ENCODE results near the gene AGAP1. TPM values are rescaled to one million over a fixed set of nuclear protein-coding genes. Genes with fewer than 3 reads are reported as not detected.

AGAP1 gene
- total RNA-seq, 4 donors from 2014 or later = 13.7 to 18.5 (median 17.1) TPM

DNA sequence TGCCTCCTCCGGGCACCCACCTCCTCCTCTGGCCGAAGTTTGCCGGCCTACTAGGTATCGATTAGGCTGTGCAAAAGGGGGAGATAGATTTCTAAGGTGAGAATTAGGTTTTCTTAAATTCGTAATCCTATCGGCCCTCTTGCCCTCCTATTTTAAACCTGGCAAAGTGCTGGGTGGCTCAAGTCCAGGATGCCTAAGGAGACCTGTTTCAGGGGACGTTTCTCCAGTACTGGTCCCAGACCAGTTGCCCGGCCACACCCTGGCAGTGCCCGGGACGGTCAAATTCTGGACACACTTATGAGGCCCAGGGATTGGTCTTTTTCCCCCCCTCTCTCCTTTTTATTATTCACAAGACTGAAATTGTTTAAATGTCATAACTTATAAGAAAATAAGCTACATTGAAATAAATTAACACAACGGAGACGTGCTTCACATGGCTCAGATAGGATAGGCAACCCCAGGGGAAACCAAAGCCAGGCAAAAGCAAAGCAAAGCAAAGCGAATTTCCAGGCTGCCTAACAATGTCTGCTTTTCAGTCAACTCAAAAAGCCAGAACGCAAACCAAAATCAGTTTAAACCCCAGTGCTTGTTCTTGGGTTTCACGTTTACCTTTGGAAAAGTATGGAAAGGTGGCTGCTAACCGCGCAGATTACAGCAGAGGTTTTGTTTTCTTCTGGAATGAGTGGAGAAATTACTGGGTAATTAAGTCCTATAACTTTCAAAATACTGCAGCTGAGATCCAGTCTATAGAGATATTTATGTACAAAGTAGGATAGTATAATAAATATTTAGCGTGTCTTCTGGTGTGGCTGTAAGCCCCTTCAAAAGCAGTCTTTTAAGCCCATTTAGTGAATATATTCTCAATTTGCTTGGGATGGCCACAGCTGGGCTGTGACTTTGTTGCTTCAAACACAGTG, 671.3 kb downstream of the AGAP1 start:
- WGBS, 2 donors = 27 to 28% methylated on average over 18 of the region's 18 CpGs
- peak in 1 of 2 donors; percentile 53 for DNase-seq (ENCODE audit: low spot score in 2 of 2)
- TF ChIP-seq CTCF (IDR thresholded peaks at IDR 0.05) (no peak), POLR2A (IDR thresholded peaks at IDR 0.05) (no peak)
- H3K4me3 ChIP-seq (ENCODE audit: low read depth, poor library complexity, severe bottlenecking) = no peak overlapping the region
- intact Hi-C loops (cut with DNase I; ENCODE audit: low total_unique reads) = no loop called here

DNA sequence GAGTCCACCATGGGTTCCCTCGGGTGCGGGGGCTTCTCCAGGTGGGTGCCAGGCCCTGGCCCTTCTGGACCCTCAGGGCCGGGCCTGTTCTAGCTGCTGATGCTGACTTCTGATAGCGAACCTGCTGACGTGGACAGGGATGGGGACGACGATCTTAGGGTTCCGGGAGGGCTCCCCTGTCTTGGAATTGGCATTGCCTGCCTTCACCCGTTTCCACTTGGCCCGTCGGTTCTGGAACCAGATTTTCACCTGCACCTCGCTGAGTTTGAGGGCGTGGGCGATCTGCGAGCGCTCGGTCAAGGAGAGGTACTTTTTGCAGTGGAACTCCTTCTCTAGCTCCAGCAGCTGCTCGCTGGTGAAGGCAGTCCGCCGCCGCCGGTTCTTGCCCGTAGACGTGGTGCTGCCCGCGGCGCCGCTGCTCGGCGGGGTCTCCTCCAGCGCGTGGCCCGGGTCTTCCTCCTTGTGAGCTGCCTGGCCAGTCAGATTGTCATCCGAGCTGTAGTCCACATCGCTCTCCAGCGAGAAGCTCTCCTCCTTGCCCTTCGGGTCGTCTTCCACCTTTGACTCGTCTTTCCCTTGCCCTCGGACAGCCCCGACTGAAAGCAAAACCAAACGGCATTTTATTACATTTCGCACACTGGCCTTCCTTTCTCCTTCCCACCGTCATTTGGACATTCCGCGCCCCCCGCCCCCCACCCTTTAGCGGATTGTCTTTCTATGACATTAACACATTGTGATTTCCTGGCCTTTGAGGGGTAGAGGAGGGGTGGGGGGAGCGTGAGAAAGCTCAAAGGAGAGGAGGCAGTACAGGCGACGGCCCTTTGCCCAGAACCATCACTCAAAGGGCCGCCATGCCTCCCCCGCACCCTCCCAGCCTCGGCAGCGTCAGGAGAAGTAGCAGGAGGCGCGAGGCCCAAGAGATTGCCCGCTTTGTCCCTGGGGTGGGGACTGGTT, 672.3 kb downstream of the AGAP1 start:
- H3K4me3 ChIP-seq (ENCODE audit: low read depth, poor library complexity, severe bottlenecking) = no peak overlapping the region
- intact Hi-C loops (cut with DNase I; ENCODE audit: low total_unique reads) = no loop called here
- DNase-seq (ENCODE audit: low spot score in 2 of 2) = peak in 1 of 2 donors; percentile 85
- no peak for TF ChIP-seq POLR2A (IDR thresholded peaks at IDR 0.05)
- TF ChIP-seq CTCF (IDR thresholded peaks at IDR 0.05) = no peak
- 13% methylated on average over 41 to 52 of the region's 58 CpGs for WGBS, 2 donors

DNA sequence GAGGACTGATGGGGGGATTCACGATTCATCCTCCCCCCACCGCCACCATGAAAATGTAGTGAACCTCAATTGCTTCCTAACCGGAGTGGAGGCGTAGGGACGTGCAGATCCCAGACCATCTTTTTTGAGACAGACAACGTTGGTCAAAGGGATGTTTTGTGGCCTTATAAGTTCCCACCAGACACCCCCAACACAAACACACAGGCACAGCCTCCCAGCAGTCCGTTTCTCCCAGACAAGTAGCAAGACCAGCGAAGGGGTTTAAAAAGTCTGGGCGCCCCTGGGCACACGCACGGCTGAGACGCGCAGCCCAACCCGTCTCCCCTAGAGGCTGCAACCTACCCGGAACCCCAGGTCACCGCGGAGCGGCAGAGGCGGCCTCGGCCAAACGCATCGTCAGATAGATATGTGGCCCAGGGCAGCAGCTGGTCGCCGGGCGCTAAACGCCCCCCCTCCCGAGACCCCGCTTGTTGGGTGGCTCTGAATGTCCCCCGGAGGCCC, 673.0 kb downstream of the AGAP1 start:
- TF ChIP-seq POLR2A (IDR thresholded peaks at IDR 0.05) (no peak), CTCF (IDR thresholded peaks at IDR 0.05) (no peak)
- DNase-seq (ENCODE audit: low spot score in 2 of 2) = peak in 1 of 2 donors; percentile 77
- intact Hi-C loops (cut with DNase I; ENCODE audit: low total_unique reads) = no loop called here
- 2 to 7% methylated on average over 7 to 26 of the region's 29 CpGs for WGBS, 2 donors
- H3K4me3 ChIP-seq (ENCODE audit: low read depth, poor library complexity, severe bottlenecking) = no peak overlapping the region

- DNase-seq (ENCODE audit: low spot score in 2 of 2) = peak in 1 of 2 donors; percentile 62
- no peak overlapping the region for H3K4me3 ChIP-seq (ENCODE audit: low read depth, poor library complexity, severe bottlenecking)
- intact Hi-C loops (cut with DNase I; ENCODE audit: low total_unique reads) = no loop called here
- WGBS, 2 donors = 2 to 3% methylated on average over 43 to 69 of the region's 112 CpGs
- TF ChIP-seq CTCF (IDR thresholded peaks at IDR 0.05) = no peak
- no peak for TF ChIP-seq POLR2A (IDR thresholded peaks at IDR 0.05)
Observed at GRCh38 chr2:236167297-236168109, 673.7 kb downstream of the AGAP1 start.
